GM18526 (cell line): ENCODE results near the gene SUCO.

ENCODE experiments used
- POLR2A ChIP-seq: IDR thresholded peaks from 3 replicates; pipeline ENCODE4 v1.6.1; 2011; ENCODE audit not compliant: insufficient read length; ENCODE audit errors: extremely low read depth

Gene SUCO

GRCh38 chr1:172581273-172581672, 48.3 kb downstream of the SUCO start:
- no peak for TF ChIP-seq POLR2A

- no peak for TF ChIP-seq POLR2A
Measured at GRCh38 chr1:172581779-172582178, 48.8 kb downstream of the SUCO start.

GRCh38 chr1:172582889-172583288, 49.9 kb downstream of the SUCO start:
- no peak for TF ChIP-seq POLR2A

- no peak for TF ChIP-seq POLR2A
Measured at GRCh38 chr1:172585348-172585747, 52.4 kb downstream of the SUCO start.

GRCh38 chr1:172585861-172586260, 52.9 kb downstream of the SUCO start:
- no peak for TF ChIP-seq POLR2A

- TF ChIP-seq POLR2A = no peak
Measured at GRCh38 chr1:172588296-172589291, 55.6 kb downstream of the SUCO start.

- no peak for TF ChIP-seq POLR2A
Measured at GRCh38 chr1:172589553-172589952, 56.6 kb downstream of the SUCO start.

- no peak for TF ChIP-seq POLR2A
Measured at GRCh38 chr1:172599912-172600311, 67.0 kb downstream of the SUCO start.

- no peak for TF ChIP-seq POLR2A
Measured at GRCh38 chr1:172600615-172601014, 67.7 kb downstream of the SUCO start.

GRCh38 chr1:172601046-172601630, 68.2 kb downstream of the SUCO start:
- TF ChIP-seq POLR2A = no peak

- TF ChIP-seq POLR2A = no peak
Measured at GRCh38 chr1:172602706-172603105, 69.8 kb downstream of the SUCO start.

- TF ChIP-seq POLR2A = no peak
Measured at GRCh38 chr1:172603816-172604215, 70.9 kb downstream of the SUCO start.

- TF ChIP-seq POLR2A = no peak
Measured at GRCh38 chr1:172605641-172606040, 72.7 kb downstream of the SUCO start.

- no peak for TF ChIP-seq POLR2A
Measured at GRCh38 chr1:172607145-172607544, 74.2 kb downstream of the SUCO start.

- TF ChIP-seq POLR2A = no peak
Measured at GRCh38 chr1:172608098-172608601, 75.2 kb downstream of the SUCO start.

- no peak for TF ChIP-seq POLR2A
Measured at GRCh38 chr1:172609528-172609927, 76.6 kb downstream of the SUCO start.
